Eye (tissue), 1 donor: Measurements from ENCODE around the gene BRS3.
"Not testable (repeated sequence)": the region's sequence is repeated elsewhere in the genome, so short reads cannot be mapped to it uniquely, and the experiment has no call there.

ENCODE experiments used
- DNase-seq: peaks from one replicate; pipeline ENCODE4 v3.0.0-alpha.2; 2015

BRS3 gene

GRCh38 chrX:136487647-136488046, at the start of gene BRS3:
Gene BRS3, plus strand, starts transcription at chrX:136487947. Its CDS starts 168 bp downstream, at chrX:136488115.
- no peak for DNase-seq

- DNase-seq = no peak
These were observed 49.6 kb upstream of the BRS3 start for GRCh38 chrX:136438192-136438591.

- DNase-seq = not testable (repeated sequence)
These were observed 42.1 kb upstream of the BRS3 start for GRCh38 chrX:136445674-136446073.

GRCh38 chrX:136446208-136446607, 41.5 kb upstream of the BRS3 start:
- DNase-seq = no peak

GRCh38 chrX:136447308-136447707, 40.4 kb upstream of the BRS3 start:
- no peak for DNase-seq

GRCh38 chrX:136447968-136448367, 39.8 kb upstream of the BRS3 start:
- DNase-seq = no peak

GRCh38 chrX:136450050-136450830, 37.5 kb upstream of the BRS3 start:
- no peak for DNase-seq

- no peak for DNase-seq
These were observed 35.1 kb upstream of the BRS3 start for GRCh38 chrX:136452614-136453013.

GRCh38 chrX:136453114-136453513, 34.6 kb upstream of the BRS3 start:
- no peak for DNase-seq

GRCh38 chrX:136453771-136454170, 34.0 kb upstream of the BRS3 start:
- no peak for DNase-seq

GRCh38 chrX:136456133-136456532, 31.6 kb upstream of the BRS3 start:
- DNase-seq = no peak

GRCh38 chrX:136457303-136457917, 30.3 kb upstream of the BRS3 start:
- no peak for DNase-seq

GRCh38 chrX:136464589-136464988, 23.2 kb upstream of the BRS3 start:
- no peak for DNase-seq

GRCh38 chrX:136467303-136467702, 20.4 kb upstream of the BRS3 start:
- no peak for DNase-seq

- DNase-seq = no peak
These were observed 19.2 kb upstream of the BRS3 start for GRCh38 chrX:136468391-136469103.

GRCh38 chrX:136473663-136474062, 14.1 kb upstream of the BRS3 start:
- DNase-seq = no peak

- no peak for DNase-seq
These were observed 12.5 kb upstream of the BRS3 start for GRCh38 chrX:136475236-136475635.

- no peak for DNase-seq
These were observed 11.2 kb upstream of the BRS3 start for GRCh38 chrX:136476501-136476900.

- no peak for DNase-seq
These were observed 10.7 kb upstream of the BRS3 start for GRCh38 chrX:136477026-136477425.

- DNase-seq = no peak
These were observed 7.4 kb upstream of the BRS3 start for GRCh38 chrX:136480383-136480782.

- no peak for DNase-seq
These were observed 959 bp downstream of the BRS3 start for GRCh38 chrX:136488706-136489105.

- no peak for DNase-seq
These were observed 4.1 kb downstream of the BRS3 start for GRCh38 chrX:136491832-136492231.

GRCh38 chrX:136493011-136493410, 5.3 kb downstream of the BRS3 start:
- DNase-seq = no peak

- DNase-seq = no peak
These were observed 7.3 kb downstream of the BRS3 start for GRCh38 chrX:136495043-136495442.
